Adrenal gland (tissue), 5 donors: ENCODE data around the gene OBP2B.
A peak's percentile ranks its signal among the peaks of the same experiment; 100 is the strongest.

Source experiments
- POLR2A ChIP-seq, 2 donors: fragments of 450-650 bp; IDR thresholded peaks; one replicate each; pipeline ENCODE4 v1.6.1; 2017; ENCODE audit warnings: antibody characterized with exemption in 2 of 2, mild to moderate bottlenecking in 2 of 2, moderate library complexity in 1 of 2
- TF ChIP-seq, protein P1 (sequence below), 6 experiments: fragments of 450-650 bp in 4 of 6; fragments of 200-600 bp in 2 of 6; sonication (generic) in 1 of 6; IDR thresholded peaks; 1 replicate in 5 of 6; 2 replicates in 1 of 6; pipeline versions ENCODE4 v1.5.1 to v1.8.0; 2016 to 2021; ENCODE audit warnings: antibody characterized with exemption in 6 of 6, mild to moderate bottlenecking in 2 of 6, moderate library complexity in 1 of 6
- donor health status: DM: no; HTN: no; CAD: no.

DNA sequence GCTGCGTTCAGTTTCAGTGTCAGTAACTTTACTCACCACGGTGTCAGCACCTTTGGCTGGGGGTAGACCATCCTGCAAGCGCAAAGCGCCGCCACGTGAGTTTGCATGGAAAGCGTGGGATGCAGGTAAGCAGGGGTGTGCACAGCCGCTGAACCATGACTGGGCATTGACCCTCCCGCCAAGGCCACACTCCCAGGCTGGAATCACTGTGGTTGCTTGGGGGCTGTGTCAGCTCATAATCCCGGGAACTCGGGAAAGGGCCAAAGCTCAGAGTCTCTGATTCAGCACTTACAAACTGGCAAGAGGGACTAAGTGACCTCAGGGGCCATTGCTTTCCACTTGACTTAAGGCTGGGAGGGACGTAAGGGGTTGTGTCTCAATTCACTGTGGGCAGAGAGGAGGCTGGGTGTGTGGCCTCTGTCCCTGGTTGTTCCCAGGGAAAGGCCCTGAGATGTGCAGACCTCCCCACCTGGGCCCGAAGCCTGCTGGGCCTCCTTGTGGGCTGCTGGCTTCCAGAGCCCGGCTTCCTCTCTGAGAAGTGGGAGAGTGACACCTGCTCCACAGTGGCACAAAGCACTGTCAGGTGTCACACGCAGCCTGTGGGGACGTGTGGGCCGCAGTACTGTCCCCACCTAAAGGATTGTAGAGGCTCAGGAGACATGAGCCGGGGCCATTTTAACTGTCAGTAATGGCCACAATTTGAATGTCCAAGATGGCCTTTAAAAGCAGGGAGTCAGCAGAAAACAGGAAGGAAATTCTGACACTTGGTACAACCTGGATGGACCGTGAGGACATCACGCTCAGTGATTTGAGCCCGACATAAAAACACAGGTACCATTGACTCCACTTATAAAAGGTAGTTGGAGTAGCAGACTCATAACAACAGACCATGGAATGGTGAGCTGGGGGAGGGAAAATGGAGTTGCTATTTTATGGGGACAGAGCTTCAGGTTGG lies 49.3 kb upstream of the OBP2B start:
- TF ChIP-seq, protein P1, sequence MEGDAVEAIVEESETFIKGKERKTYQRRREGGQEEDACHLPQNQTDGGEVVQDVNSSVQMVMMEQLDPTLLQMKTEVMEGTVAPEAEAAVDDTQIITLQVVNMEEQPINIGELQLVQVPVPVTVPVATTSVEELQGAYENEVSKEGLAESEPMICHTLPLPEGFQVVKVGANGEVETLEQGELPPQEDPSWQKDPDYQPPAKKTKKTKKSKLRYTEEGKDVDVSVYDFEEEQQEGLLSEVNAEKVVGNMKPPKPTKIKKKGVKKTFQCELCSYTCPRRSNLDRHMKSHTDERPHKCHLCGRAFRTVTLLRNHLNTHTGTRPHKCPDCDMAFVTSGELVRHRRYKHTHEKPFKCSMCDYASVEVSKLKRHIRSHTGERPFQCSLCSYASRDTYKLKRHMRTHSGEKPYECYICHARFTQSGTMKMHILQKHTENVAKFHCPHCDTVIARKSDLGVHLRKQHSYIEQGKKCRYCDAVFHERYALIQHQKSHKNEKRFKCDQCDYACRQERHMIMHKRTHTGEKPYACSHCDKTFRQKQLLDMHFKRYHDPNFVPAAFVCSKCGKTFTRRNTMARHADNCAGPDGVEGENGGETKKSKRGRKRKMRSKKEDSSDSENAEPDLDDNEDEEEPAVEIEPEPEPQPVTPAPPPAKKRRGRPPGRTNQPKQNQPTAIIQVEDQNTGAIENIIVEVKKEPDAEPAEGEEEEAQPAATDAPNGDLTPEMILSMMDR (IDR thresholded peaks at IDR 0.05) = no peak
- TF ChIP-seq POLR2A (IDR thresholded peaks at IDR 0.05) = peak in 1 of 2 donors; percentile 29
